ENCODE results near the gene IL25. TPM values are rescaled to one million over a fixed set of nuclear protein-coding genes. Genes with fewer than 3 reads are reported as not detected.
A peak's percentile ranks its signal among the peaks of the same experiment; 100 is the strongest.

IL25 gene
- total and polyA plus RNA-seq, 8 donors, result not detected

GRCh38 chr14:23360496-23360895 is 12.1 kb upstream of the IL25 start:
- no peak for FAIRE-seq
- H3K27me3 ChIP-seq, result peaks cover 0 to 6% (median 0%) of the 10 kb centered on the region in 4 donors
- no peaks in the 10 kb centered on the region for H3K9me3 ChIP-seq
- H3K36me3 ChIP-seq, result no peaks in the 10 kb centered on the region
- no peaks in the 10 kb centered on the region for H3K4me1 ChIP-seq
- ATAC-seq, result no peak
- intact Hi-C loops (cut with DNase I), result no loop called here
- H3K27ac ChIP-seq, result no peak overlapping the region
- 62 to 77% methylated on average over 10 to 11 of the region's 11 CpGs for WGBS, 2 donors
- H3K4me3 ChIP-seq, result no peak overlapping the region
- no peak for TF ChIP-seq CTCF (IDR thresholded peaks at IDR 0.05)
- peak in 1 of 6 donors; percentile 57 for DNase-seq

DNA sequence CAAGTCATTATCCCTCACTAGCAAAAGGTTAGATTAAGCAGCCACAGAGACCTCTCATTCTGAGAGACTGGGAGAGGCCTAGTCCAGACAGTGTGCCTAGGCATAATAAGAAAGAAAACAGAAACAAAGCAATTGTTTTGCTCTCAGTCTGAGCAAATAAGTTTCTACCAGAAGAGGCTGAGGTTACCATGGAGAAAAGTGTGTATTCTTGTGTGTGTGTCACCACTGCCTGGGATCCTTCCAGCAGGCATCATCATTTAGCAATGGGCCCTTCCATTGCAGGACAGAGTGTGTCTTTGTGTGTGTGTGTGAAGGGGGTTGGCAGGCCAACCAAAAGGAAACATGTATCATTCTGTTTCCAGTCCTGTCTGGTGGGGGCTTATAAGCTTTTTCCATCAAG is 11.3 kb upstream of the IL25 start:
- peaks cover 0 to 9% (median 0%) of the 10 kb centered on the region in 4 donors for H3K27me3 ChIP-seq
- TF ChIP-seq CTCF (IDR thresholded peaks at IDR 0.05), result no peak
- intact Hi-C loops (cut with DNase I), result no loop called here
- no peak overlapping the region for H3K4me3 ChIP-seq
- no peak for DNase-seq
- ATAC-seq, result peak in 1 of 4 donors; percentile 11
- H3K4me1 ChIP-seq, result no peaks in the 10 kb centered on the region
- H3K27ac ChIP-seq, result no peak overlapping the region
- FAIRE-seq, result no peak
- no peaks in the 10 kb centered on the region for H3K36me3 ChIP-seq
- H3K9me3 ChIP-seq, result no peaks in the 10 kb centered on the region

DNA sequence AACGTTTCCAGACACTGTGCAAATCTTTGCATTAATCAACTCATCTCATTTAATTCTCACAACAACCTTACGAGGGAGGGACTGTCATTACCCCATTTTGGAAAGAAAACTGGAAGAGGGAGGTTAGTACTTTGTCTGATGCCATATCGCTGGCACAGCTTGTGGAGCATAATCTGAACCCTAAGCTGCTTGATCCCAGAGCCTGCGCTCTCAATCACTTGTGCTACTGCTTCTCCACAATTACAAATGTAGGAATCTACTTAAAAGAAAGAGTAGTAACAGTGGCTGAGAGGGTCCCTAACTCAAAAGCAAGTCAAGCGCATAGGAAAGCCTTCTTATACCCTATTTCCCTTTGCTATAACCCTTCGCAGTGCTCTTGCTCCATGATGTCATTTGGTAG is 10.8 kb upstream of the IL25 start:
- Histone ChIP-seq H3K36me3 (no peaks in the 10 kb centered on the region), H3K4me3 (no peak overlapping the region), H3K27ac (no peak overlapping the region), H3K4me1 (no peaks in the 10 kb centered on the region), H3K9me3 (no peaks in the 10 kb centered on the region), H3K27me3 (peaks cover 0 to 9% (median 0%) of the 10 kb centered on the region in 4 donors)
- no peak for DNase-seq
- intact Hi-C loops (cut with DNase I), result no loop called here
- TF ChIP-seq CTCF (IDR thresholded peaks at IDR 0.05), result no peak
- no peak for FAIRE-seq
- no peak for ATAC-seq
- WGBS, 2 donors, result 73 to 84% methylated on average over 6 of the region's 6 CpGs

- FAIRE-seq, result no peak
- Histone ChIP-seq H3K36me3 (no peaks in the 10 kb centered on the region), H3K4me1 (no peaks in the 10 kb centered on the region), H3K27ac (no peak overlapping the region), H3K9me3 (no peaks in the 10 kb centered on the region), H3K4me3 (no peak overlapping the region), H3K27me3 (peaks cover 0 to 9% (median 0%) of the 10 kb centered on the region in 4 donors)
- TF ChIP-seq CTCF (IDR thresholded peaks at IDR 0.05), result no peak
- WGBS, 2 donors, result 60 to 64% methylated on average over 3 of the region's 3 CpGs
- intact Hi-C loops (cut with DNase I), result no loop called here
- no peak for DNase-seq
- ATAC-seq, result no peak
These were observed 10.4 kb upstream of the IL25 start for GRCh38 chr14:23362200-23362599.

- ATAC-seq (no peak), FAIRE-seq (no peak), DNase-seq (no peak)
- Histone ChIP-seq H3K27ac (peak overlapping the region in 2 of 4 donors; percentile 27 to 33), H3K9me3 (no peaks in the 10 kb centered on the region), H3K36me3 (no peaks in the 10 kb centered on the region), H3K4me1 (no peaks in the 10 kb centered on the region), H3K27me3 (peaks cover 0 to 9% (median 0%) of the 10 kb centered on the region in 4 donors), H3K4me3 (peak overlapping the region in 2 of 4 donors; percentile 14 to 31)
- intact Hi-C loops (cut with DNase I), result no loop called here
- WGBS, 2 donors, result 57 to 63% methylated on average over 20 to 21 of the region's 21 CpGs
- TF ChIP-seq CTCF (IDR thresholded peaks at IDR 0.05), result no peak
These were observed 8.2 kb upstream of the IL25 start for GRCh38 chr14:23364164-23365035.
